GM12872 (cell line): ENCODE measurements around the gene ANKRD62.

Source experiments
- TF ChIP-seq, protein P1 (sequence below): IDR thresholded peaks from 3 replicates; pipeline ENCODE4 v1.5.1; 2011; ENCODE audit warnings: low read depth, mild to moderate bottlenecking, low read length, moderate library complexity; ENCODE audit not compliant: insufficient read depth

ANKRD62 gene

GRCh38 chr18:12093520-12094257, at the start of gene ANKRD62:
Gene ANKRD62 (plus strand): TSS chr18:12093843. CDS start chr18:12094018, 175 bp downstream.
- TF ChIP-seq, protein P1, sequence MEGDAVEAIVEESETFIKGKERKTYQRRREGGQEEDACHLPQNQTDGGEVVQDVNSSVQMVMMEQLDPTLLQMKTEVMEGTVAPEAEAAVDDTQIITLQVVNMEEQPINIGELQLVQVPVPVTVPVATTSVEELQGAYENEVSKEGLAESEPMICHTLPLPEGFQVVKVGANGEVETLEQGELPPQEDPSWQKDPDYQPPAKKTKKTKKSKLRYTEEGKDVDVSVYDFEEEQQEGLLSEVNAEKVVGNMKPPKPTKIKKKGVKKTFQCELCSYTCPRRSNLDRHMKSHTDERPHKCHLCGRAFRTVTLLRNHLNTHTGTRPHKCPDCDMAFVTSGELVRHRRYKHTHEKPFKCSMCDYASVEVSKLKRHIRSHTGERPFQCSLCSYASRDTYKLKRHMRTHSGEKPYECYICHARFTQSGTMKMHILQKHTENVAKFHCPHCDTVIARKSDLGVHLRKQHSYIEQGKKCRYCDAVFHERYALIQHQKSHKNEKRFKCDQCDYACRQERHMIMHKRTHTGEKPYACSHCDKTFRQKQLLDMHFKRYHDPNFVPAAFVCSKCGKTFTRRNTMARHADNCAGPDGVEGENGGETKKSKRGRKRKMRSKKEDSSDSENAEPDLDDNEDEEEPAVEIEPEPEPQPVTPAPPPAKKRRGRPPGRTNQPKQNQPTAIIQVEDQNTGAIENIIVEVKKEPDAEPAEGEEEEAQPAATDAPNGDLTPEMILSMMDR = no peak

DNA sequence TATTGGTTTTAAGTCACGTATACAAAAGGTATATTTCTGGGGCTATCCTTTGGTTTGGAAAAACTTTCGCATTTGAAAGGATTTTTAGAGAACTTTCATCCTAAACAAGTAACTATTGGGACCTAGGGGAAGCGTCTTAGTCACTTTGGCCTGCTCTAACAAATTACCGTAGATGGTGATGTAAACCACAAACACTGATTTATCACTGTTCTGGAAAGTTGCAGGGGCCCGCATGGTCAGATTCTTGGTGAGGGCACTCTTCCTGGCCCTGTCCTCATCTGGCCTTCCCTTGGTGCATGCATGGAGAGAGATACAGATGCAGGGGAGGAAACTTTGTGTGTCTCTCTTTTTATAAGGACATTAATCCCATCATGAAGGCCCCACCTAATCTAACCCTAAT, 49.1 kb upstream of the ANKRD62 start:
- TF ChIP-seq, protein P1 = no peak

DNA sequence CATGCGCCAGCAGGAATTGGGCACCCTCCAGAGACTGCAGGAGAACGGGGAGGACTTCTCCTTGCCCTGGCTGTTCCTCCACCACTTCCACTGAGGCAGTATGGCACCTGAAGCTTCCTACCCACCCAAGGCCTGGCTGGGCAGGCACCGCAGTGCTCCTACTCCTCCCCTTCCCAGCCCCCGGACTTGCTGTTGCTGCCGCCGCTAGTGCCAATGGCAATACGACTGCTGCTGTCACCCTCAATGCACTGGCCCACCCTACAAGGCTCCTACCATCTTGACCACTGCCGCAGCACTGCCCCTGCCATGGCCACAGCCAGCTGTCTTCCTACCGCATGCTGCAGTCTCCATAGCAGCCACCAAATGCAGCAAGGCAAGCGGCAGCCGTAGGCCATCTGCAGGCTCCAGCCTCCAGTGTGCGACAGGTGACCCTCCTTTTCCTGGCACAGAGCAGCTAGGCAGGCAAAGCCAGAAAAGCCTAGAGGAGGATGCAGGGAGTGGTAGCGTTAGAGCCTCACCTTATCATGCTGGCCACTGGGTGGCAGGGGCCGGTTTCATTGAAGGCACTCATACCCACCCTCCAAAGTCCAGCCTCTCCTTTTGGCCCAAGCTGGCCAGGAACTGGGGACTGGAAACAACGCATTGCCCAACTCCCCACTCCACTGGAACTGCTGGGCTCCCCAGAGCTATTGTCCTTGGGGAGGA, 47.4 kb upstream of the ANKRD62 start:
- TF ChIP-seq, protein P1 = no peak

- TF ChIP-seq, protein P1 = peak; percentile 39; the same call in 1 of the 3 replicates
Observed at GRCh38 chr18:12046751-12047335, 46.8 kb upstream of the ANKRD62 start.

GRCh38 chr18:12048010-12048826, 45.4 kb upstream of the ANKRD62 start:
- TF ChIP-seq, protein P1 = no peak

DNA sequence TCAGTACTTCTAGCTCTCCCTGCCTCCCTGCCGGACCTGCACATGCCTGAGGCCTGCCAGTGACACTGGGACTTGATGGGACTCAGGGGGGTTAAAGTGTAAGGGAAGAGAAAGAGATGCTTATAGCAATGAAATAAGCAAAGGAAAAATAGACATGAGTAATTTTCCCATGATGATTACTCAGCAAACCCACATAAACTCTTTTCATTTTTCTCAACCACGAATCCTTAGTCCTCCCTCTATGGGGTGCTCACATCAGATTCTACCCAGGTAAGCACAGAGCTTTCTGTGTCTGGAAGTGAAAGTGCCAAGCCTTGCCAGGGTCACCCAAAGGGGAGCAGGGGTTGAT, 44.8 kb upstream of the ANKRD62 start:
- TF ChIP-seq, protein P1 = no peak
